ENCODE measurements around the gene SERPINA9.

DNA sequence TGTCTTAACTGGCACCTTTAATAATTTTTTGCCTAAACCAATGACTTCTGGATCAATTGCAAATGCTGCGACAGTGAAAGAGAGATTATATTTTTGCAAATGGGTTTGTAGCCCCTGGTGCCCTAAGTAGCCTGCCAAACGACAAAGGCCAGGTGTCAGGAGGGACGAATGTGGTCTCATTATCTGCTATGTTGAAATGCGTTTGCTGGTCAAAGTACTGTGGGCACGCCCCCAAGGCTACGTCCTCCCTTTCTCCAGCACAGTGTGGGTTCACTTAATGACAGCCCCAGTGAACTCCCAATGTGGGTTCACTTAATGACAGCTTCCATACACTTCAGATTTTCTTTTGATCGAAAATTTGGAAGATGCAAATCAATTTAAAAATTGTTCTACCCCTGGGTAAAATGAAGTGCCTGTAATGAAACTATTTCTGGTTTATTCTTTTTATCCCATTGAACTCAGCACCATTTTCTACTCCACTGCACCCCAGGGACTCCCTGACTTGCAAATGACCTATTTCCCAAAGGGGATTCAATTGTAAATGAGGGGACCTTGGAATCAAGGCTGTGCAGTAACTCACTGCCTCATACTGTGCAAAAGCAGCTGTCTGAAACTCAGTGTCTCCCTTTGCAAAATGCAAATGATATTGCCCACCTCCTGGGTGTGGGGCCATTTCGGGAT lies 24.8 kb downstream of the SERPINA9 start:
- TF ChIP-seq, protein P1, sequence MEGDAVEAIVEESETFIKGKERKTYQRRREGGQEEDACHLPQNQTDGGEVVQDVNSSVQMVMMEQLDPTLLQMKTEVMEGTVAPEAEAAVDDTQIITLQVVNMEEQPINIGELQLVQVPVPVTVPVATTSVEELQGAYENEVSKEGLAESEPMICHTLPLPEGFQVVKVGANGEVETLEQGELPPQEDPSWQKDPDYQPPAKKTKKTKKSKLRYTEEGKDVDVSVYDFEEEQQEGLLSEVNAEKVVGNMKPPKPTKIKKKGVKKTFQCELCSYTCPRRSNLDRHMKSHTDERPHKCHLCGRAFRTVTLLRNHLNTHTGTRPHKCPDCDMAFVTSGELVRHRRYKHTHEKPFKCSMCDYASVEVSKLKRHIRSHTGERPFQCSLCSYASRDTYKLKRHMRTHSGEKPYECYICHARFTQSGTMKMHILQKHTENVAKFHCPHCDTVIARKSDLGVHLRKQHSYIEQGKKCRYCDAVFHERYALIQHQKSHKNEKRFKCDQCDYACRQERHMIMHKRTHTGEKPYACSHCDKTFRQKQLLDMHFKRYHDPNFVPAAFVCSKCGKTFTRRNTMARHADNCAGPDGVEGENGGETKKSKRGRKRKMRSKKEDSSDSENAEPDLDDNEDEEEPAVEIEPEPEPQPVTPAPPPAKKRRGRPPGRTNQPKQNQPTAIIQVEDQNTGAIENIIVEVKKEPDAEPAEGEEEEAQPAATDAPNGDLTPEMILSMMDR (IDR thresholded peaks at IDR 0.05) = no peak
- TF ChIP-seq POLR2A (IDR thresholded peaks at IDR 0.05) = no peak

Data from Peyer's patch (tissue), 4 donors.